Effector memory CD4-positive, alpha-beta T cell (primary cell): ENCODE data around the gene STAC3.

ENCODE experiments used
- DNase-seq, 3 donors: peaks; one replicate each; pipeline ENCODE4 v3.0.0-alpha.2; 2020
- H3K27ac ChIP-seq: 2 replicates; pipeline ENCODE4 v1.7.0; 2013; ENCODE audit warnings: mild to moderate bottlenecking, low read length, moderate library complexity; ENCODE audit not compliant: insufficient read depth, poor library complexity, severe bottlenecking
- H3K27me3 ChIP-seq: replicated peaks from 2 replicates; pipeline ENCODE4 v1.7.0; 2013; ENCODE audit warnings: mild to moderate bottlenecking, low read length; ENCODE audit not compliant: insufficient read depth, control insufficient read depth, poor library complexity, severe bottlenecking
- H3K36me3 ChIP-seq: 2 replicates; pipeline ENCODE4 v1.7.0; 2013; ENCODE audit warnings: mild to moderate bottlenecking, low read length, moderate library complexity; ENCODE audit not compliant: control insufficient read depth, insufficient read depth
- H3K4me1 ChIP-seq: 2 replicates; pipeline ENCODE4 v1.7.0; 2013; ENCODE audit warnings: low read length, mild to moderate bottlenecking; ENCODE audit not compliant: control insufficient read depth, insufficient read depth, poor library complexity, severe bottlenecking
- H3K4me3 ChIP-seq: 2 replicates; pipeline ENCODE4 v1.7.0; 2013; ENCODE audit warnings: low read length, low read depth, mild to moderate bottlenecking; ENCODE audit not compliant: insufficient read depth, poor library complexity, severe bottlenecking
- H3K9me3 ChIP-seq: 2 replicates; pipeline ENCODE4 v1.7.0; 2013; ENCODE audit warnings: mild to moderate bottlenecking, low read length, moderate library complexity; ENCODE audit not compliant: control insufficient read depth

STAC3 gene

GRCh38 chr12:57272337-57273151 lies 21.6 kb upstream of the STAC3 start:
- no peak overlapping the region for H3K27ac ChIP-seq

DNA sequence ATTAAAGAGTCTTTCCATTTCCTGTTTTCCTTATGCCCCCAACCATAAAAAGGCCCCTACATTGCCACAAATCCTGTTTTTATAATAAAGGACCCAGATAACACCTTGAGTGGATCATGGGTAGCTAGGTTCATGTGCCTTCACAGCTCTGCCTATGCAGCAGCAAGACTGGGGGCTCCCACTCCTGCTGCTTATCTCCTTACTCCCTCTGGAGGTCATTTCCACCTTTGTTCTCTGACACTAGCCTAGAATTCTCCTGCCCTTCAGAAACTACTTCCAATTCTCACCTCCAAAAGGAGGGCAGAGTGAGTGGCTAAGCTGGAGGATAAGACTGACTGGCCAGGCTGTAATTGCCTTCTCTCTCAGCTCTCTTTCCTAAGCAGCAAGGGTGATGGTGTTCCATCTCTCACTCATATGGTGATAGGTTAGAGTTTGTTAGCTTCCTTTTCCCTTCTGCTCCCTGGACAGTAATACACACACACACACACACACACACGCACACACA lies 20.0 kb upstream of the STAC3 start:
- H3K27me3 ChIP-seq, result no peaks in the 10 kb centered on the region
- no peak overlapping the region for H3K4me3 ChIP-seq
- H3K4me1 ChIP-seq, result no peaks in the 10 kb centered on the region
- no peak overlapping the region for H3K27ac ChIP-seq
- peaks cover 52% of the 10 kb centered on the region for H3K36me3 ChIP-seq
- H3K9me3 ChIP-seq, result no peaks in the 10 kb centered on the region
- no peak for DNase-seq

More at GRCh38 chr12:57272337-57273151, 21.6 kb upstream of the STAC3 start:
- H3K36me3 ChIP-seq, result peaks cover 51% of the 10 kb centered on the region
- no peaks in the 10 kb centered on the region for H3K4me1 ChIP-seq
- H3K4me3 ChIP-seq, result no peak overlapping the region
- H3K9me3 ChIP-seq, result no peaks in the 10 kb centered on the region
- no peaks in the 10 kb centered on the region for H3K27me3 ChIP-seq
- DNase-seq, result no peak

DNA sequence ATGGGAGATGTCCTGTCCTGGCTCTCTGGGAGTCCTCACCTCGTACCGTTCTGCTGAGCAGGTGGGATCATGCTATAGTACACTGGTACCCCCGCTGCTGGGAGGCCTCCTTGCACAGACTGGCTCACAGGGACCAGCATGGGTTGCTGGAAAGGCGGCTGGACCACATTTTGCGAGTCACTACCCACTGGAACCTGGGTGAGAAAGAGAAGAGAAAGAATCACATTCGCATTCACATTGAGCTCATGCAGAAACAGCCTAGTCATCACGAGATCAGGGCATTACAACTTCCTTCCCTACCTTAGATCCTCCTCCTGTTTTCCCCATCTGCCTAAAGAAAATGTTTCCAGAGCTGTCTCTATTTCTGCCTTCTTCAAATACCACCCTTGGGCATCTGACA lies 17.3 kb upstream of the STAC3 start:
- no peaks in the 10 kb centered on the region for H3K9me3 ChIP-seq
- no peak overlapping the region for H3K4me3 ChIP-seq
- DNase-seq, result no peak
- H3K27me3 ChIP-seq, result no peaks in the 10 kb centered on the region
- no peak overlapping the region for H3K27ac ChIP-seq
- H3K36me3 ChIP-seq, result peaks cover 48% of the 10 kb centered on the region
- H3K4me1 ChIP-seq, result no peaks in the 10 kb centered on the region

GRCh38 chr12:57266681-57267080 lies 15.7 kb upstream of the STAC3 start:
- peaks cover 44% of the 10 kb centered on the region for H3K36me3 ChIP-seq
- no peaks in the 10 kb centered on the region for H3K9me3 ChIP-seq
- no peak for DNase-seq
- no peak overlapping the region for H3K4me3 ChIP-seq
- no peaks in the 10 kb centered on the region for H3K4me1 ChIP-seq
- no peaks in the 10 kb centered on the region for H3K27me3 ChIP-seq
- no peak overlapping the region for H3K27ac ChIP-seq

DNA sequence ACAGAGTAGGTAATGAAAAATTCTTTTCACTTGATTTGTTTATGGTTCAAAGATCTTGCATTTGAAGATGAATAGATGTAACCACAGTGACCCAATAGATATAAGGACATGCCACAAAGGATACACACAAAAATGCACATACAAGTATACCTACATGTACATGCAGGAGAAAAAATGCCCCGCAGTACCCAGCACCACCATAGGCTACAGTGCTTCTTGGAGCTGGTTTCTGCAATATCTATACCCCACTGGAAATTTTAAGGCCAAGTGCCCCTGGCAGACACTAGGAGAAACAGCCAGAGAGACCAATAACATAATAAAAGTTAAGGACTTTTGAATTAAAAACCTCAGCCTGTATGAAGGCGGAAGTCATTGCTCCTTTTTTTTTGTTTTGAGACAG lies 12.1 kb upstream of the STAC3 start:
- Histone ChIP-seq H3K36me3 (peaks cover 53% of the 10 kb centered on the region), H3K27me3 (no peaks in the 10 kb centered on the region), H3K4me1 (no peaks in the 10 kb centered on the region), H3K27ac (no peak overlapping the region), H3K4me3 (no peak overlapping the region), H3K9me3 (no peaks in the 10 kb centered on the region)
- no peak for DNase-seq

DNA sequence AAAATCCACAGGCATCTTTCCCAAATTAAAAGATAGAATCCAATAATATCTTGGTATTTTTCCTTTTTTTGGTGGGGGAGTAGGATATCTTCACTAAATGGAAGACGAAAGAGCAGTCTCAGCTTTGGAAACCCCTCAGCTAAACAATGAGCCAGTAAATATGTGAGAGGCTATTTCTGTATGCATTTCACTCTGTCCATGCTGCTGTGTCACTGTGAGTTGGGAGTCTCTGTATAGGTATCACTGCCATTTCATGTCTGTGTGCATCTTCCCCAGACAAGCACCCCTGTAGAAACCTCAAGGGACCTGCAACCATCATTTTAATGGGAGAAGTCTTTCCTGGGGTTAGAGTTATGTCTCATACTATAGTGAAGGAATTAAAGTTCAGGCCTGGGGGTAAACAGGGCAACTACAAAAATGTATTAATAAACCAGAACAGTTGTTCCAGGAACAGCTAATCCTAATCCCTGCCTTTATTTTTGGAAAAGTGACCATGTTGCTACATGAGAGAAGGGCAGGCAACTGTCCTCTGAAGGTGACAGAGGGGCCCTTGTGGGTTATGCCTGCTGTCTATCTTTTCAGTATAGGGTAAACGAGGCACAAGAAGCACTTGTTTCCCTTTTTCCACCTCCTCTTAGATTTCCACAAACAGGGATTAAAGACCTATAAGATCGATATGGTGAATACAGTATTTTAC lies 11.3 kb upstream of the STAC3 start:
- no peak for DNase-seq
- Histone ChIP-seq H3K4me3 (no peak overlapping the region), H3K9me3 (no peaks in the 10 kb centered on the region), H3K27ac (no peak overlapping the region), H3K4me1 (no peaks in the 10 kb centered on the region), H3K27me3 (no peaks in the 10 kb centered on the region), H3K36me3 (peaks cover 52% of the 10 kb centered on the region)

DNA sequence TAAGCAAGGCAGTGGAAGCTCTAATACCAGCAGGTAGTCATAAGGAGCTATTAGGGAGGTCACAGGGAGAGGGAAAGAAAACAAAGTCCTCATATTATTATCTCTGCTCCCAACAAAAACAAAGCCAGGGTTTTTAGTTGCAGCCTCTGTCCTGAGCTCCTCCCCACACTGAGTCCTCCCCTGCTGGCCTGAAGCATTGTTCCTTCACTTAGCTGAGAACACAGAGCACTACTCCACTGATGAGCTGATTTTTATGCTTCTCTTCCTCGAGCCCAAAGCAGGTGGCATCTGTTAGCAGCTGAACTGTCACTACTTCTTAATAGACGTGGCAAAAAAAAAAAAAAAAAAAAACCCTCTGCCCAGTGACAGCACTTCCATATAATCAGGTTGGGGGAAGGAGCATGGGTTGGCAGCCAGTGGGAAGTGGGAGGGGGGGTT lies 10.5 kb upstream of the STAC3 start:
- H3K4me3 ChIP-seq, result no peak overlapping the region
- H3K27me3 ChIP-seq, result no peaks in the 10 kb centered on the region
- no peak overlapping the region for H3K27ac ChIP-seq
- H3K4me1 ChIP-seq, result no peaks in the 10 kb centered on the region
- no peaks in the 10 kb centered on the region for H3K9me3 ChIP-seq
- peaks cover 53% of the 10 kb centered on the region for H3K36me3 ChIP-seq
- no peak for DNase-seq

GRCh38 chr12:57260366-57260765 lies 9.4 kb upstream of the STAC3 start:
- Histone ChIP-seq H3K36me3 (peaks cover 57% of the 10 kb centered on the region), H3K27ac (no peak overlapping the region), H3K9me3 (no peaks in the 10 kb centered on the region)

DNA sequence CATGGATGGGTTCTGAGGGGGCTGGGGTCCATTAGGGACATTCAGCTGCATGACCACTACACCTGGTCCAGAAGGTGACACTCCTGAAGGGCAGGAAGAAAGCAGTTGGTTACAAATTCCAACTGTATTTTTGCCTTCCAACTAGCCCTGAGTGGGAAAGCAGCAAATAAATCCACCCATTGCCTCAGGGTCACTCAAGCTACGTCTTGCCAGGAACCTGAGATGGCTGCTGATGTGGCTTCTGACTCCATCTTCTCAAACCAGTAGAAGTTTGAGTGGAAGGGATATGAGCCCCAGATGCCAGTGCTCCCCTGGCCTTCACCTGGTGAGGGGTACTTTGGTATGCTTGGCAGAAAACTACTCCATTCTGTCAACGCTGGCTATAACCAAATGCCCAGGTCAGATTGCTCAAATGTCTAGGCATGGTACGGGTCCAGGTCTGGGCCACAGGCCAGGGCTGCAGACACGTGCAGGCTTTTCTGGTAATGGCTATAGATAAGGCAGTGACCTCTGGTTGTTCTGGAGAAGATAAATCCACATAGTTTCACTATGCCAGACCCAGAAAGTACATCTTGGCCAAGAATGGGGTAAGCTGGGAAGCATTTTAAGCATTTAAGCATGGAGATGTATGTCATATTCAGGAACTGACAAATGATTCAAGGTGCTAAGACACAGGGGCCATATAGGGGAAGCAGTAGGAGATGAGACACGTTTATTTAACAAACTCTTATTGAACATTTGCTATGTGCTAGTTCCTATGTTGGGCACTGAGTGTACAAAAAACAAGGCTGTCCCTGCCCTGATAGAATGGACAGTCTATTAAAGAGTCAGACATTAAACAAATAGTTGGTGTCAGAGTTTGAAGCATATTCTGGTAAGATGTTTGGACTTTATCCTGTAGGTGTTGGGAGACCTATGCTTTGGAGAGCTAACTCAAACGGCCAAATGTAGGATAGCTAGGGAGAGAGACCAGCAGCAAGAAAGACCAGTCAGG lies 8.3 kb upstream of the STAC3 start:
- DNase-seq, result no peak
- no peaks in the 10 kb centered on the region for H3K9me3 ChIP-seq
- H3K27me3 ChIP-seq, result no peaks in the 10 kb centered on the region
- H3K4me1 ChIP-seq, result no peaks in the 10 kb centered on the region
- H3K4me3 ChIP-seq, result no peak overlapping the region
- no peak overlapping the region for H3K27ac ChIP-seq
- peaks cover 64% of the 10 kb centered on the region for H3K36me3 ChIP-seq

More at GRCh38 chr12:57260366-57260765, 9.4 kb upstream of the STAC3 start:
- no peaks in the 10 kb centered on the region for H3K4me1 ChIP-seq
- H3K27me3 ChIP-seq, result no peaks in the 10 kb centered on the region
- no peak overlapping the region for H3K4me3 ChIP-seq
- no peak for DNase-seq
